ENCODE measurements around the gene PLCXD1.

PLCXD1 gene

GRCh38 chrX:312621-313331 lies 31.6 kb downstream of the PLCXD1 start:
- no peak for TF ChIP-seq TCF12 (IDR thresholded peaks at IDR 0.05; ENCODE audit: low read depth)
- TF ChIP-seq CEBPB (IDR thresholded peaks at IDR 0.05) = no peak
- TF ChIP-seq EGR1 (IDR thresholded peaks at IDR 0.05) = no peak
- TF ChIP-seq RAD21 (IDR thresholded peaks at IDR 0.05; ENCODE audit: low read depth) = no peak
- TF ChIP-seq EP300 (IDR thresholded peaks at IDR 0.05; ENCODE audit: borderline replicate concordance) = no peak
- no peak for TF ChIP-seq ZBTB7A (IDR thresholded peaks at IDR 0.05; ENCODE audit: low read depth)
- TF ChIP-seq FOXM1 (IDR thresholded peaks at IDR 0.05; ENCODE audit: borderline replicate concordance, low read depth) = no peak
- no peak for TF ChIP-seq REST (IDR thresholded peaks at IDR 0.05; ENCODE audit: low read depth)
- no peak for TF ChIP-seq TEAD4 (IDR thresholded peaks at IDR 0.05)
- TF ChIP-seq TAF1 (IDR thresholded peaks at IDR 0.05; ENCODE audit: low read depth) = no peak
- TF ChIP-seq MAX (IDR thresholded peaks at IDR 0.05) = no peak
- no peak for TF ChIP-seq YY1 (IDR thresholded peaks at IDR 0.05; ENCODE audit: low read depth)
- TF ChIP-seq NFIC (IDR thresholded peaks at IDR 0.05) = no peak
- TF ChIP-seq CREB1 (IDR thresholded peaks at IDR 0.05; ENCODE audit: low read depth) = no peak
- no peak for TF ChIP-seq USF1 (IDR thresholded peaks at IDR 0.05)

- TF ChIP-seq FOXM1 (IDR thresholded peaks at IDR 0.05; ENCODE audit: borderline replicate concordance, low read depth) = no peak
- TF ChIP-seq TCF12 (IDR thresholded peaks at IDR 0.05; ENCODE audit: low read depth) = no peak
- no peak for TF ChIP-seq TAF1 (IDR thresholded peaks at IDR 0.05; ENCODE audit: low read depth)
- no peak for TF ChIP-seq YY1 (IDR thresholded peaks at IDR 0.05; ENCODE audit: low read depth)
- TF ChIP-seq CEBPB (IDR thresholded peaks at IDR 0.05) = no peak
- no peak for TF ChIP-seq CREB1 (IDR thresholded peaks at IDR 0.05; ENCODE audit: low read depth)
- no peak for TF ChIP-seq EGR1 (IDR thresholded peaks at IDR 0.05)
- no peak for TF ChIP-seq NFIC (IDR thresholded peaks at IDR 0.05)
- no peak for TF ChIP-seq EP300 (IDR thresholded peaks at IDR 0.05; ENCODE audit: borderline replicate concordance)
- no peak for TF ChIP-seq MAX (IDR thresholded peaks at IDR 0.05)
- no peak for TF ChIP-seq TEAD4 (IDR thresholded peaks at IDR 0.05)
- TF ChIP-seq USF1 (IDR thresholded peaks at IDR 0.05) = no peak
- no peak for TF ChIP-seq REST (IDR thresholded peaks at IDR 0.05; ENCODE audit: low read depth)
- no peak for TF ChIP-seq ZBTB7A (IDR thresholded peaks at IDR 0.05; ENCODE audit: low read depth)
- no peak for TF ChIP-seq RAD21 (IDR thresholded peaks at IDR 0.05; ENCODE audit: low read depth)
Observed at GRCh38 chrX:313546-313945, 32.4 kb downstream of the PLCXD1 start.

GRCh38 chrX:314049-314448 lies 32.9 kb downstream of the PLCXD1 start:
- TF ChIP-seq EGR1 (IDR thresholded peaks at IDR 0.05) (no peak), ZBTB7A (IDR thresholded peaks at IDR 0.05; ENCODE audit: low read depth) (no peak)

GRCh38 chrX:314781-315595 lies 33.8 kb downstream of the PLCXD1 start:
- TF ChIP-seq EGR1 (IDR thresholded peaks at IDR 0.05) = no peak
- no peak for TF ChIP-seq ZBTB7A (IDR thresholded peaks at IDR 0.05; ENCODE audit: low read depth)
- TF ChIP-seq REST (IDR thresholded peaks at IDR 0.05; ENCODE audit: low read depth) = no peak
- no peak for TF ChIP-seq MAX (IDR thresholded peaks at IDR 0.05)
- no peak for TF ChIP-seq USF1 (IDR thresholded peaks at IDR 0.05)
- TF ChIP-seq FOXM1 (IDR thresholded peaks at IDR 0.05; ENCODE audit: borderline replicate concordance, low read depth) = no peak
- TF ChIP-seq NFIC (IDR thresholded peaks at IDR 0.05) = no peak
- TF ChIP-seq TAF1 (IDR thresholded peaks at IDR 0.05; ENCODE audit: low read depth) = no peak
- TF ChIP-seq TEAD4 (IDR thresholded peaks at IDR 0.05) = no peak
- TF ChIP-seq EP300 (IDR thresholded peaks at IDR 0.05; ENCODE audit: borderline replicate concordance) = no peak
- no peak for TF ChIP-seq CEBPB (IDR thresholded peaks at IDR 0.05)
- TF ChIP-seq RAD21 (IDR thresholded peaks at IDR 0.05; ENCODE audit: low read depth) = no peak
